ENCODE measurements around the gene COP1. TPM values are rescaled to one million over a fixed set of nuclear protein-coding genes. Genes with fewer than 3 reads are reported as not detected.

The COP1 gene
- total and polyA plus RNA-seq, 10 of the 15 experiments (the other 5 are each of a cell fraction or from before 2014, with no cell fraction given), result 17.7 to 49.9 (median 38.7) TPM

GRCh38 chr1:176098560-176098959, 108.5 kb downstream of the COP1 start:
- FAIRE-seq (no peak), ATAC-seq (no peak), DNase-seq (ENCODE audit: low read depth, low spot score) (no peak)
- Histone ChIP-seq H3K27ac (ENCODE audit: control insufficient read depth, insufficient read depth) (no peak overlapping the region), H3K36me3 (ENCODE audit: control insufficient read depth in 2 of 2, insufficient read depth in 2 of 2, low read length in 1 of 2) (peaks cover 0 to 12% of the 10 kb centered on the region in 2 experiments; a peak in 2 of 4 replicates), H3K4me3 (no peak overlapping the region), H3K9ac (ENCODE audit: control insufficient read depth, insufficient read depth, low read length) (no peak overlapping the region), H3K27me3 (replicated peaks in 1 of 2; ENCODE audit: control insufficient read depth in 2 of 2, insufficient read depth in 2 of 2, low read length in 1 of 2) (no peaks in the 10 kb centered on the region), H3K4me2 (ENCODE audit: control insufficient read depth, insufficient read depth) (no peak overlapping the region), H3K4me1 (ENCODE audit: control insufficient read depth, insufficient read depth, low read length) (peaks cover 6% of the 10 kb centered on the region; the same call in 1 of the 2 replicates), H3K9me3 (replicated peaks; ENCODE audit: control insufficient read depth, insufficient read depth, low read length) (no peaks in the 10 kb centered on the region), H2AFZ (ENCODE audit: control insufficient read depth, low read depth, low read length) (no peak overlapping the region), H3K79me2 (ENCODE audit: control insufficient read depth, insufficient read depth, low read length) (no peaks in the 10 kb centered on the region), H4K20me1 (ENCODE audit: control insufficient read depth, insufficient read depth) (no peaks in the 10 kb centered on the region)
- ChIA-PET POLR2A (no interaction called here), CTCF (no interaction called here), RAD21 (ENCODE audit: unreplicated experiment) (no interaction called here), SMC1A (ENCODE audit: uncharacterized antibody, unreplicated experiment) (no interaction called here)
- 78% methylated on average over 2 of the region's 2 CpGs for WGBS (ENCODE audit: insufficient coverage, insufficient replicate concordance, low lambda C conversion rate, missing lambda C conversion rate)
- intact Hi-C loops (cut with micrococcal nuclease; ENCODE audit: unreplicated experiment) (no loop called here), in situ Hi-C loops (cut with MboI) (no loop called here)
- BruUV-seq (replicated peaks), result no TSS peak
- TF ChIP-seq SIN3A (IDR thresholded peaks at IDR 0.05; ENCODE audit: low read depth, low read length), result no peak
- no peak for TF ChIP-seq MYB (IDR thresholded peaks at IDR 0.05; ENCODE audit: borderline replicate concordance, low read depth, low read length)
- TF ChIP-seq MEF2B (IDR thresholded peaks at IDR 0.05; ENCODE audit: partially characterized antibody, poor library complexity, severe bottlenecking), result no peak
- TF ChIP-seq NFYA (IDR thresholded peaks at IDR 0.05; ENCODE audit: borderline replicate concordance, low read depth, low read length), result no peak
- no peak for TF ChIP-seq SMARCA5 (IDR thresholded peaks at IDR 0.05)
- TF ChIP-seq ZNF274 (IDR thresholded peaks at IDR 0.05; ENCODE audit: insufficient read depth, insufficient read length), result no peak
- TF ChIP-seq NBN (IDR thresholded peaks at IDR 0.05), result no peak
- no peak for TF ChIP-seq NR2C1 (IDR thresholded peaks at IDR 0.05)
- TF ChIP-seq PKNOX1 (IDR thresholded peaks at IDR 0.05), result no peak
- TF ChIP-seq BHLHE40 (IDR thresholded peaks at IDR 0.05; ENCODE audit: borderline replicate concordance in 1 of 2, low read depth in 2 of 2, low read length in 1 of 2), result no peak
- no peak for TF ChIP-seq IKZF1 (conservative IDR thresholded peaks at IDR 0.05)
- TF ChIP-seq E4F1 (IDR thresholded peaks at IDR 0.05; ENCODE audit: borderline replicate concordance, partially characterized antibody), result no peak
- TF ChIP-seq HDGF (IDR thresholded peaks at IDR 0.05), result no peak
- TF ChIP-seq HSF1 (IDR thresholded peaks at IDR 0.05; ENCODE audit: low read depth, low read length), result no peak
- no peak for TF ChIP-seq RAD51 (IDR thresholded peaks at IDR 0.05)
- TF ChIP-seq RBBP5 (conservative IDR thresholded peaks at IDR 0.05), result no peak
- no peak for TF ChIP-seq CBX5 (IDR thresholded peaks at IDR 0.05; ENCODE audit: low read depth)
- TF ChIP-seq TCF7 (IDR thresholded peaks at IDR 0.05; ENCODE audit: borderline replicate concordance), result no peak
- no peak for TF ChIP-seq SP1 (IDR thresholded peaks at IDR 0.05; ENCODE audit: low read depth, low read length)
